GM18499 (cell line): ENCODE measurements around the gene LAS1L.
"Not testable (repeated sequence)": the region's sequence is repeated elsewhere in the genome, so short reads cannot be mapped to it uniquely, and the experiment has no call there.

Experiments used
- ATAC-seq: cut with Tn5 transposase; IDR thresholded peaks from one replicate; pipeline ENCODE4 v1.9.1; 2021; ENCODE audit warnings: moderate number of reproducible peaks; ENCODE audit not compliant: insufficient read depth, unreplicated experiment

LAS1L gene

GRCh38 chrX:65534450-65535292 lies at the start of gene LAS1L:
LAS1L (minus strand) TSS chrX:65534787; CDS start chrX:65534715, 72 bp downstream.
- ATAC-seq, result peak; percentile 99

GRCh38 chrX:65582450-65583082 lies 48.0 kb upstream of the LAS1L start:
- ATAC-seq, result no peak

GRCh38 chrX:65581661-65582339 lies 47.2 kb upstream of the LAS1L start:
- ATAC-seq, result peak; percentile 92

GRCh38 chrX:65578346-65578745 lies 43.8 kb upstream of the LAS1L start:
- ATAC-seq, result no peak

GRCh38 chrX:65576160-65576559 lies 41.6 kb upstream of the LAS1L start:
- no peak for ATAC-seq

- ATAC-seq, result no peak
Observed at GRCh38 chrX:65575022-65575421, 40.4 kb upstream of the LAS1L start.

- ATAC-seq, result no peak
Observed at GRCh38 chrX:65574356-65574755, 39.8 kb upstream of the LAS1L start.

- no peak for ATAC-seq
Observed at GRCh38 chrX:65572971-65573370, 38.4 kb upstream of the LAS1L start.

- ATAC-seq, result not testable (repeated sequence)
Observed at GRCh38 chrX:65562850-65563249, 28.3 kb upstream of the LAS1L start.

- no peak for ATAC-seq
Observed at GRCh38 chrX:65551489-65552339, 17.1 kb upstream of the LAS1L start.

GRCh38 chrX:65551086-65551485 lies 16.5 kb upstream of the LAS1L start:
- ATAC-seq, result no peak

GRCh38 chrX:65545456-65545855 lies 10.9 kb upstream of the LAS1L start:
- ATAC-seq, result no peak

GRCh38 chrX:65537229-65537628 lies 2.6 kb upstream of the LAS1L start:
- ATAC-seq, result no peak

GRCh38 chrX:65536291-65536690 lies 1.7 kb upstream of the LAS1L start:
- ATAC-seq, result no peak

GRCh38 chrX:65532016-65532415 lies 2.6 kb downstream of the LAS1L start:
- ATAC-seq, result no peak

- ATAC-seq, result no peak
Observed at GRCh38 chrX:65528705-65529340, 5.8 kb downstream of the LAS1L start.

GRCh38 chrX:65528293-65528692 lies 6.3 kb downstream of the LAS1L start:
- ATAC-seq, result no peak

- ATAC-seq, result no peak
Observed at GRCh38 chrX:65524139-65524538, 10.4 kb downstream of the LAS1L start.

- no peak for ATAC-seq
Observed at GRCh38 chrX:65522739-65523372, 11.7 kb downstream of the LAS1L start.
